Calu3 (cell line): Measurements from ENCODE around the gene NUMA1. TPM values are rescaled to one million over a fixed set of nuclear protein-coding genes. Genes with fewer than 3 reads are reported as not detected.
A peak's percentile ranks its signal among the peaks of the same experiment; 100 is the strongest.

ENCODE experiments used
- BruUV-seq: library from RNA; stranded (reverse); fragments of 400-500 nt; replicated peaks from 2 replicates; lab custom pipeline; 2021; lab: Mats Ljungman, UMichigan
- CTCF ChIA-PET: fragments of 300-600 bp; sonication (Branson Sonifier 250); formaldehyde crosslinking; loops from one replicate; lab custom pipeline; 2022; ENCODE audit warnings: antibody characterized with exemption; lab: Charles Lee
- DNase-seq: peaks from one replicate; pipeline ENCODE4 v3.0.0; 2022
- H3K27ac Mint-ChIP-seq: one replicate; pipeline ENCODE4 v1.8.0; 2022; ENCODE audit warnings: mixed read lengths; ENCODE audit not compliant: unreplicated experiment
- H3K27me3 Mint-ChIP-seq: one replicate; pipeline ENCODE4 v1.8.0; 2022; ENCODE audit warnings: mixed read lengths; ENCODE audit not compliant: unreplicated experiment
- H3K36me3 Mint-ChIP-seq: one replicate; pipeline ENCODE4 v1.8.0; 2022; ENCODE audit warnings: mild to moderate bottlenecking, moderate library complexity, mixed read lengths; ENCODE audit not compliant: insufficient read depth, unreplicated experiment
- H3K4me1 Mint-ChIP-seq: one replicate; pipeline ENCODE4 v1.8.0; 2022; ENCODE audit warnings: mild to moderate bottlenecking, low read depth, mixed read lengths; ENCODE audit not compliant: unreplicated experiment
- H3K4me3 Mint-ChIP-seq: one replicate; pipeline ENCODE4 v1.8.0; 2022; ENCODE audit warnings: mild to moderate bottlenecking, low read depth, moderate library complexity, mixed read lengths; ENCODE audit not compliant: unreplicated experiment
- H3K9me3 Mint-ChIP-seq: one replicate; pipeline ENCODE4 v1.8.0; 2022; ENCODE audit warnings: low read depth, mixed read lengths; ENCODE audit not compliant: unreplicated experiment
- intact Hi-C: fragments of 100-400 bp; cut with micrococcal nuclease; formaldehyde crosslinking; loops from one replicate; pipeline ENCODE4 v1.10.0; 2022; ENCODE audit not compliant: unreplicated experiment
- total RNA-seq: library from RNA; stranded (reverse); gene quantifications from 2 replicates; pipeline ENCODE4 v1.2.3, GENCODE V29; 2022
- TF ChIP-seq, protein P1 (sequence below): fragments of 200-600 bp; IDR thresholded peaks from one replicate; pipeline ENCODE4 v1.8.0; 2022; ENCODE audit warnings: antibody characterized with exemption; ENCODE audit not compliant: unreplicated experiment

NUMA1 gene
- total RNA-seq, 1 experiment from 2014 or later: 146 TPM

DNA sequence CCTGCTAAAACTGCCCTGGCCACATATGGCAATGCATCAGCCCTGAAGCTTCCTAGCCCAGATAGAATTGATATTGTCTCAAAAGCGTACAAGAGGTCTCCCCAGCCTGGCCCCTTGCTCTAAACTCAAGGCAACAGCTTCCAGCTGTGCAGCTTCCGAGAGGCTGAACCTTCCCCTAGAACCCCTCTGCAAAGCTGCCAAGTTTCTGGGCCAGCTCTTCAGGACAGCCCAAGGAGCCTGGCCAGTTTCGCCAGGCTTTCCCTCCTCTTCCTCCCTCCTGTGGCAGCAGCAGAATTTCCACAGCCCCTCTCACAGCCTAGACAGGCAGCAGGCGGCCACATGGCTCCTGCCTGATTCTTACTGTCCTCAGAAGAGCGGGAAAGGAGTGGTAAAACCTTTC lies 34.5 kb downstream of the NUMA1 start:
- Mint-ChIP-seq H3K36me3 (no peaks in the 10 kb centered on the region), H3K27me3 (no peaks in the 10 kb centered on the region), H3K4me3 (no peak overlapping the region), H3K4me1 (peaks cover 19% of the 10 kb centered on the region), H3K27ac (no peak overlapping the region), H3K9me3 (no peaks in the 10 kb centered on the region)
- no TSS peak for BruUV-seq
- CTCF ChIA-PET: no interaction called here
- intact Hi-C loops: no loop called here
- TF ChIP-seq, protein P1, sequence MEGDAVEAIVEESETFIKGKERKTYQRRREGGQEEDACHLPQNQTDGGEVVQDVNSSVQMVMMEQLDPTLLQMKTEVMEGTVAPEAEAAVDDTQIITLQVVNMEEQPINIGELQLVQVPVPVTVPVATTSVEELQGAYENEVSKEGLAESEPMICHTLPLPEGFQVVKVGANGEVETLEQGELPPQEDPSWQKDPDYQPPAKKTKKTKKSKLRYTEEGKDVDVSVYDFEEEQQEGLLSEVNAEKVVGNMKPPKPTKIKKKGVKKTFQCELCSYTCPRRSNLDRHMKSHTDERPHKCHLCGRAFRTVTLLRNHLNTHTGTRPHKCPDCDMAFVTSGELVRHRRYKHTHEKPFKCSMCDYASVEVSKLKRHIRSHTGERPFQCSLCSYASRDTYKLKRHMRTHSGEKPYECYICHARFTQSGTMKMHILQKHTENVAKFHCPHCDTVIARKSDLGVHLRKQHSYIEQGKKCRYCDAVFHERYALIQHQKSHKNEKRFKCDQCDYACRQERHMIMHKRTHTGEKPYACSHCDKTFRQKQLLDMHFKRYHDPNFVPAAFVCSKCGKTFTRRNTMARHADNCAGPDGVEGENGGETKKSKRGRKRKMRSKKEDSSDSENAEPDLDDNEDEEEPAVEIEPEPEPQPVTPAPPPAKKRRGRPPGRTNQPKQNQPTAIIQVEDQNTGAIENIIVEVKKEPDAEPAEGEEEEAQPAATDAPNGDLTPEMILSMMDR: no peak
- DNase-seq: no peak

DNA sequence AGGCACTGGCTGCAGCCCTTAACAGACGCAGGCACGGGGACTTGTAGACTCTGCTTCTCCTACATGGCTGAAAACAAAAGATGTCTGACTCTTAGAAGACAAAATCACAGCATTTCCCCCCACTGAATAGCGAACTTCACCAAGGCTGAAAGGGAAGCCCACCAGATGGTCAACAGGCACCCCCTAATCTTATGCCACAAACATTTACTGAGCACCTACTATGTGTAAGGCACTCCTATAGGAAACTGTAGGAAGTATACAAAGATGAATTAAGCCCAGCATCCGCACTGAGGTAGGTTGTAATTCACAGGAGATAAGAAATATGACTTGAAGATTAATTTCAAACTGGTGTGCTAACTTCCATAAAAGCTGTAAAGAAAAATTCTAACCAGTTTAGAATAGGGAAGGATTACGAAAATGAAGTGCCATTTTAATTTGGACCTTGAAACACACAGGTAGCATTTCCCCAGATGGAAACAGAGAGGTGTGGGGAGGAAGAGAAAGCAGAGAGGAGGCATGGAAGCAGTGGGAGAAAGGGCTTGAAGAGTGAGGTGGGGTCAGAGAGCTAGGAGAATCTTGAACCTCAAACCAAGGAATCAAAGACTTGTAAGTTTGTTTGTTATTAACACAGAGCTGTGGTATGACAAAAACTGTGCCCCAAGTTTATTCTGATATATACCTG lies 38.1 kb downstream of the NUMA1 start:
- TF ChIP-seq, protein P1: no peak
- BruUV-seq: no TSS peak
- CTCF ChIA-PET: no interaction called here

DNA sequence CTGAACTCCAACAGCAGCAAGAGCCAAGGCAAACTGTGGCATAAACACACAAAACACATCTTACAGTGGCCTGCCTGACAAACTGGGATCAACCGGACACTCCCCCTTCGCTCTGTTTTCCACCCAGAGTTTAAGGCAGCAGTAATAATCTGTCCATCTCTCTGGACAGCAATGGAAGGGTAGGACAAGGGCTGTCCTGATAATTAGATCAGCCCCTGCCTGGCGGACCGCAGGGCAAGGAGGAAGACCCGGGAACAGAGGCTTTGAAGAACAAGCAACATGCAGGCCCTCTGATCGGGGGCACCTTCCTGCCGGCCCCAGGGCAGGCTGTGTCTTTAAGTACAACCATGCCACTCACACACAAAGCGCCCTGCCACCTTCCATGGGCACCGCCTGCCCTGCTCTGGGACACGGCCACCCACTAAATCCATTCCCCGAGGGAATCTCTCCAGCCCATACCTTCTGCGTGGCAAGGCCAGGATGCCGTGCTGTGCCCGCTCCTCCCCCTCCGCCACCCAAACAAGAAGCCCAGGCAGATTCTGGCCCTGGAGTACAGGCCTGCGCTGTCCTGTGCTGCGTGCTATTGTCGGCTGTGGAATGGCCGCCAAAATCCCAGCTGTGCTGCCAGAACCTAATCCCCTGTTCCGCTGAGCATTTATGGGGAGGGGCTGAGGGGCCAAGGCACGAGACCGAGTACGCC lies 38.8 kb downstream of the NUMA1 start:
- peak; percentile 56 for DNase-seq
- Mint-ChIP-seq H3K36me3 (peaks cover 8% of the 10 kb centered on the region), H3K9me3 (no peaks in the 10 kb centered on the region), H3K27me3 (no peaks in the 10 kb centered on the region), H3K4me3 (no peak overlapping the region), H3K4me1 (peaks cover 25% of the 10 kb centered on the region), H3K27ac (no peak overlapping the region)
- intact Hi-C loops: loop anchor here (5.0 kb wide), 1 partner anchor 36 kb away; no protein-coding TSS in a partner anchor
- CTCF ChIA-PET: interaction anchor here (1.4 to 1.8 kb wide), 2 partner anchors 16 to 25 kb away, joined by 5 to 14 read pairs; no protein-coding TSS in a partner anchor
- BruUV-seq: no TSS peak
- TF ChIP-seq, protein P1: no peak

More for the DNA sequence above, 38.1 kb downstream of the NUMA1 start:
- H3K4me1 Mint-ChIP-seq: peaks cover 19% of the 10 kb centered on the region
- intact Hi-C loops: loop anchor here (5.0 kb wide), 1 partner anchor 35 kb away; no protein-coding TSS in a partner anchor
- DNase-seq: no peak
- no peak overlapping the region for H3K27ac Mint-ChIP-seq
- H3K4me3 Mint-ChIP-seq: no peak overlapping the region
- no peaks in the 10 kb centered on the region for H3K9me3 Mint-ChIP-seq
- H3K36me3 Mint-ChIP-seq: peaks cover 8% of the 10 kb centered on the region
- H3K27me3 Mint-ChIP-seq: no peaks in the 10 kb centered on the region

DNA sequence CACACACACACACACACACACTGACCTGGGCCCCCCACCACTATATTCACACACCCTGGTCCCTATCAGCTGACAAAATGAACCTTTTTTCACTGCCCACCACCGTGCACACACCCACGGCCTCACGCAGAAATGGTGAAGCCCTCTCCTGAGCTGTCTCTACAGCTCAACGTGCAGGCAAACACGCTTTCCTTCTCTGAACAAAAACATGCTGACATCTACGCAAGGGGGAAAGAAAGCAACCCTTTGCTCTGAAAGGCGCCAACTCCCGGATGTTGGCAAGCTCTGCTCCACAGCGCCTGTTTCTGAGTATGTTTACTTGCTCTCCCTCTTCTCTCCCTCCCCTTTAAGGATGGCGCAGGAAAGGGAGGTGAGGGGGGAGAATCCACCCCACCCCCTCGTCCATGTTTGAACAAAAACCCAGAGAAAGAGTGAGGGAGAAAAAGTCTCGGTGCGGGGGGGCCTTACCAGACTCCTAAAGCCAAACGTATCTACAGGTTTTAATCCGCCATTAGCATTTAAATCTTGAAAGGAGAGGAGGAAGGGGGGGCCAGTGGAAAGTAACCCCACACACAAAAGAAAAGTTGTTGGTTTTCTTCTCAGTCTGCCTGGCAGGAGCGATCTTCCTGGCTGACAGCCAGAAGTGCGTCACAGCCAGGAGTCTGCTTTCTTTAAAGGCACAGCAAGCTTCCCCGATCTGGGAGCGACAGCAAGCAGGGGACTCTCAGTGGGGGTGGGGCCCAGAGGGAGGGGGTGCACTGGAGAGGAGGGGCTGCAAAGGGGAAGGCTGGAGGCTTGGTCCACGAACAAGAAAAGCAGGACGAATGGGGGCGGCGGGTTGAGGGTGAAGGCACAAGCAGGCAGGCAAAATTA lies 39.6 kb downstream of the NUMA1 start:
- Mint-ChIP-seq H3K4me3 (no peak overlapping the region), H3K4me1 (peaks cover 27% of the 10 kb centered on the region), H3K27me3 (no peaks in the 10 kb centered on the region), H3K27ac (no peak overlapping the region), H3K9me3 (no peaks in the 10 kb centered on the region), H3K36me3 (peaks cover 8% of the 10 kb centered on the region)
- peak; percentile 86 for DNase-seq
- CTCF ChIA-PET: interaction anchor here (0.6 to 1.8 kb wide), 7 partner anchors 16 to 143 kb away, joined by 3 to 14 read pairs (median 4); no protein-coding TSS in a partner anchor
- TF ChIP-seq, protein P1: no peak
- intact Hi-C loops: loop anchor here (5.0 kb wide), 1 partner anchor 37 kb away; no protein-coding TSS in a partner anchor
- TSS peak; percentile 82 for BruUV-seq
